HG03520 (cell line): Measurements from ENCODE around the gene IGSF9.

Experiments used
- ATAC-seq: cut with Tn5 transposase; IDR thresholded peaks from one replicate; pipeline ENCODE4 v1.9.1; 2021; ENCODE audit warnings: mild to moderate bottlenecking, moderate library complexity; ENCODE audit not compliant: unreplicated experiment

Gene IGSF9, protein sequence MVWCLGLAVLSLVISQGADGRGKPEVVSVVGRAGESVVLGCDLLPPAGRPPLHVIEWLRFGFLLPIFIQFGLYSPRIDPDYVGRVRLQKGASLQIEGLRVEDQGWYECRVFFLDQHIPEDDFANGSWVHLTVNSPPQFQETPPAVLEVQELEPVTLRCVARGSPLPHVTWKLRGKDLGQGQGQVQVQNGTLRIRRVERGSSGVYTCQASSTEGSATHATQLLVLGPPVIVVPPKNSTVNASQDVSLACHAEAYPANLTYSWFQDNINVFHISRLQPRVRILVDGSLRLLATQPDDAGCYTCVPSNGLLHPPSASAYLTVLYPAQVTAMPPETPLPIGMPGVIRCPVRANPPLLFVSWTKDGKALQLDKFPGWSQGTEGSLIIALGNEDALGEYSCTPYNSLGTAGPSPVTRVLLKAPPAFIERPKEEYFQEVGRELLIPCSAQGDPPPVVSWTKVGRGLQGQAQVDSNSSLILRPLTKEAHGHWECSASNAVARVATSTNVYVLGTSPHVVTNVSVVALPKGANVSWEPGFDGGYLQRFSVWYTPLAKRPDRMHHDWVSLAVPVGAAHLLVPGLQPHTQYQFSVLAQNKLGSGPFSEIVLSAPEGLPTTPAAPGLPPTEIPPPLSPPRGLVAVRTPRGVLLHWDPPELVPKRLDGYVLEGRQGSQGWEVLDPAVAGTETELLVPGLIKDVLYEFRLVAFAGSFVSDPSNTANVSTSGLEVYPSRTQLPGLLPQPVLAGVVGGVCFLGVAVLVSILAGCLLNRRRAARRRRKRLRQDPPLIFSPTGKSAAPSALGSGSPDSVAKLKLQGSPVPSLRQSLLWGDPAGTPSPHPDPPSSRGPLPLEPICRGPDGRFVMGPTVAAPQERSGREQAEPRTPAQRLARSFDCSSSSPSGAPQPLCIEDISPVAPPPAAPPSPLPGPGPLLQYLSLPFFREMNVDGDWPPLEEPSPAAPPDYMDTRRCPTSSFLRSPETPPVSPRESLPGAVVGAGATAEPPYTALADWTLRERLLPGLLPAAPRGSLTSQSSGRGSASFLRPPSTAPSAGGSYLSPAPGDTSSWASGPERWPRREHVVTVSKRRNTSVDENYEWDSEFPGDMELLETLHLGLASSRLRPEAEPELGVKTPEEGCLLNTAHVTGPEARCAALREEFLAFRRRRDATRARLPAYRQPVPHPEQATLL

DNA sequence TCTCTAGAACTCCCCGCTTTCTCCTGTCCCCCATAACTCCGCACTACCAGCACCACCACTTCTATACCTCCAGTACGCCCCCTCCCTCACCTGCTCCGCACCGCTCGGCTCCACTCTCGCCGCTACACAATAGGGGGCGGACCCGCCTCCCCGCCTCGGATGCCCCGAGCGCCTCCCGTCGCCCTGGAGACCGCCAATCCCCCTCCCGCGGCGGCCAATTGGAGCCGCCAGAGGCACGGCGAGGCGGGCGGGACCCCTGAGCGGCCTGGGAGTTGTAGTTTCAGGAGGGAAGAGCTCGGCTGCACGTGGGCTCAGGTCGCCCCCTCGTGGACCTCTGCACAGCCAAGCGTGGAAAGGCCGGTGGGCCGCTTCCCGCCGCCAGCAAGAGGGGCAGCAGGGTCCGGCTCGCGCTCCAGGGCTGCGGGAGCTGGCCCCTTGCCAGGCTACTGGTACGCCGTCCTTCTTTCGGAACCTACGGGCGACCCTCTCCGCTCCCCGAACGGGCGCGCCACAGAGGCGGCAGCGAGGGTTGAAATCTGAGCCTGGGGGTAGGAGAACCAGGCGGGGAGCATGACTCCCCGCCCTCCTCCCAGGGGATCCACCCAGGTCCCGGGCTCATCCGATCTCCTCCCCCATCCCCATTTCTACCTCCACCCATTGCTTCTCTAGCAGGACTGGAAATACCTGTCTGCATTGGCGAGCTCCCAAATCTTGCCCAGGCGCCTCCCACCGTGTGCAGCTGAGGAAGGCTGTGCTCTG lies at the start of gene IGSF9:
IGSF9 (minus strand) TSS at position 131 of the 759 bp plus-strand sequence. CDS start 2,159 bp downstream, outside the sequence.
- ATAC-seq = no peak

DNA sequence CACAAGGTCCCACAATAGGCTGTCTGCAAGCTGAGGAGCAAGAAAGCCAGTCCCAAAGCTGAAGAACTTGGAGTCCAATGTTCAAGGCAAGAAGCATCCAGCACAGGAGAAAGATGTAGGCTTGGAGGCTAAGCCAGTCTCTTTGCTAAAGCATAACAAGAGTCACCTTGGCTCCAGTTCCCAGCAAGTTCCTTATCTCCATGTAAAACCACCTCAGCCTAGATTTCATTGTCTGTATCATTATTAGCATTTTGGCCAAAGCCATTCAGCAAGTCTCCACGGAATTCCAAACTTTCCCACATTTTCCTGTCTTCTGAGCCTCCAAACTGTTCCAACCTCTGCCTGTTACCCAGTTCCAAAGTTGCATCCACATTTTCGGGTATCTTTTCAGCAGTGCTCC lies 49.5 kb upstream of the IGSF9 start:
- no peak for ATAC-seq

DNA sequence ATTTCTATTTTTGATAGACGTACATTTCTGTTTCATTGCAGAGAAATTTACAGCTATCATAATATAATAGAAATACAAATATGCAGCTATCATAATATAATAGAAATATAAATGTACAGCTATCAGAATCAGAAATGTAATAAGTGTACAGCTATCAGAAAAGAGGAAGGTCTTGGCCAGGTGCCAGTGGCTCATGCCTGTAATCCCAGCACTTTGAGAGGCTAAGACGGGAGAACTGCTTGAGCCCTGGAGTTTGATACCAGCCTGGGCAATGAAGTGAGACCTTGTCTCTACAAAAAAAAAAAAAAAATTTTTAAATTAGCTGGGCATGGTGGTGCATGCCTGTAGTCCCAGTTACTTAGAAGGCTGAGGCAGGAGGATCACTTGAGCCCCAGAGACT lies 48.5 kb upstream of the IGSF9 start:
- ATAC-seq = no peak

GRCh38 chr1:159992161-159992560 lies 46.7 kb upstream of the IGSF9 start:
- no peak for ATAC-seq

DNA sequence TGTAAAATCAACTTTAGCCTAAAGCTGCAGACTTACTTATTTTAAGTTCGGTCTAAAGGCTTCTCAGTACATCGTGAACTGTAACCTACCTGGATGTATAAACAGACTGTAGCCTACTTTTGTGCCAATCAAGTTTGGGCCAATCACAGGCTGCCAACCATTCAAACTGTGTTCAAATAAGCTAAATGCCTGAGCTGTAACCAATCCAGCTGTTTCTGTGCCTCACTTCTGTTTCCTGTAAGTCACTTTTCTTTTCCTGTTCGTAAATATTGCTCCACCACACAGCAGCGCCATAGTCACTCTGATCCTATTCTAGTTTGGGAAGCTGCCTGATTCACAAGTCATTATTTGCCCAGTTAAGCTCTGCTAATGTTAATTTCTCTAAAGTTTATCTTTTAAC lies 46.1 kb upstream of the IGSF9 start:
- ATAC-seq = no peak

GRCh38 chr1:159990005-159990404 lies 44.6 kb upstream of the IGSF9 start:
- no peak for ATAC-seq

- no peak for ATAC-seq
Observed at GRCh38 chr1:159989581-159989980, 44.2 kb upstream of the IGSF9 start.

DNA sequence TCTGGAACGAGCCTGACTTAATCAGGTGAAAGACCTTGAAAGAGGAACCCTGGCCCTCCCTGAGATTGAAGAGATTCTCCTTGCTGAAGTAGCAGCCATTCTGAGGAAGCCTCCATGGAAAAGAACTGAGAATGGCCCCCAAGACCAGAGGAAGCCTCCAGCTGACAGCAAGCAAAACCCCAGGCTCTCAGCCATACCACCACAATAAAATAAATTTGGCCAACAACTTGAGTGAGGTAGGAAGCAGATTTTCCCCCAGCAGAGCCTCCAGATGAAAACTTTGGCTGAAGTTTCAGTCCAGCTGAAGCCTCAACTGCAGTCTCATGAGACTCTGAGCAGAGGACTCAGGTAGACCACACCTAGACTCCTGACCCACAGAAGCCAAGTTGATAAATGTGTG lies 42.6 kb upstream of the IGSF9 start:
- ATAC-seq = no peak

DNA sequence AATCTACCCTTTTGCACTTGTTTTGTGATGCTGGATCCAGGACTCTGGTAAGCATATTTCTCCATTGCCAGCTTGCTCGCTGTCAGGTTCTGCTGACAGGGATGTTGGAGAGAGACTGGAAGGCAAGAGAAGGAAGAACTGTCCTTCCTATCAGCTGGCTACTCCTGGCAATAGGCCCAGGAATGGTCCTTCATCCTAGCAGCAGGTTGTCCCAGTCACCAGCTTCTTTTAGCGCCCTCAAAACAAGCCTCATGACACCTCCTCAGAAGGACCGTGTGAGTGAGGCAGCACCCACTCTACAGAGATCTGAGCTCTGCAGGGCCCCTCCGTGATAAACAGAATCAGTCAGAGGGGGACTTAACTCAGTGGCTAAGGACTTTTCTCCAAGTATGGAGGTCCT lies 41.8 kb upstream of the IGSF9 start:
- ATAC-seq = no peak

GRCh38 chr1:159986531-159986930 lies 41.1 kb upstream of the IGSF9 start:
- no peak for ATAC-seq

GRCh38 chr1:159986093-159986492 lies 40.7 kb upstream of the IGSF9 start:
- ATAC-seq = no peak

- ATAC-seq = no peak
Observed at GRCh38 chr1:159985473-159985872, 40.1 kb upstream of the IGSF9 start.

GRCh38 chr1:159983681-159984080 lies 38.3 kb upstream of the IGSF9 start:
- ATAC-seq = no peak

GRCh38 chr1:159982280-159982679 lies 36.9 kb upstream of the IGSF9 start:
- ATAC-seq = no peak

GRCh38 chr1:159981351-159982055 lies 36.1 kb upstream of the IGSF9 start:
- ATAC-seq = no peak

DNA sequence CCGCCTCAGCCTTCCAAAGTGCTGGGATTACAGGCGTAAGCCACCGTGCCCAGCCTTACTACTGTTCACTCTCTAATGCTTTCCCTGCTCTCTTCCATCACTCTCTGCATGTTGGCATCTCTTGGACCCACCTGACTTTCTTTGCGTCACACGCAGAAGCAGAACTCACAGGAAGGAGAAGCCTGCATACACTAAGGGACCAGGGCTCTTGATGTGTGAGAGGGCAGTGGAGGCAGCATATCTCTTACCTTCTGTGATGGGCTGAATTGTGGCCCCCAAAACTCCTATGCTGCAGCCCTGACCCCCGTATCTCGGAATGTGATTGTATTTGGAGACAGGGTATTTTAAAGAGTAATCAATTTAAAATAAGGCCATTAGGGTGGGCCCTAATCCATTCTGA lies 35.4 kb upstream of the IGSF9 start:
- ATAC-seq = no peak

GRCh38 chr1:159980076-159980475 lies 34.7 kb upstream of the IGSF9 start:
- ATAC-seq = no peak

GRCh38 chr1:159979257-159979656 lies 33.8 kb upstream of the IGSF9 start:
- no peak for ATAC-seq

DNA sequence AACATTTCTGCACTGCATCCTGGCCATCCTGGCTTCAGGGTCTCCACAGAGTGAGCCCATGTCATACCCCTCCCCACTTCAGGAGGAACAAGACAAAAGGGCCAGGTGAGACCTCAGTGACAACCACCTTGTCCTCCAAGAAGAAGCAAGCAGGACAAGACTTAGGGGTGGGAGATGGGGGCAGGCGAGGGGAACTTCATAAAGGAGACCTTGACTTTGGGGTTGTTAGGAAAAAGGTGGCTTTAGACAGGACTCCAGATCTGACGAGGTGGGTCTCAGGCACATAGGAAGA lies 32.6 kb upstream of the IGSF9 start:
- ATAC-seq = no peak

- ATAC-seq = no peak
Observed at GRCh38 chr1:159977364-159978106, 32.1 kb upstream of the IGSF9 start.
